ENCODE data around the gene EFNA5.

GRCh38 chr5:107516452-107517184 lies 154.1 kb downstream of the EFNA5 start:
- no peak for TF ChIP-seq POLR2A (IDR thresholded peaks at IDR 0.05; ENCODE audit: low read depth, low read length)
- TF ChIP-seq POLR2AphosphoS5 (IDR thresholded peaks at IDR 0.05; ENCODE audit: low read depth, low read length): no peak
- TF ChIP-seq TAF1 (IDR thresholded peaks at IDR 0.05; ENCODE audit: low read depth, low read length): no peak
- no peak for TF ChIP-seq SPI1 (IDR thresholded peaks at IDR 0.05; ENCODE audit: low read depth, low read length)
- no peak for TF ChIP-seq PAX5 (IDR thresholded peaks at IDR 0.05; ENCODE audit: insufficient read depth, low read length, severe bottlenecking)
